AG04450 (cell line): ENCODE results near the gene LBX2. TPM values are rescaled to one million over a fixed set of nuclear protein-coding genes. Genes with fewer than 3 reads are reported as not detected.

ENCODE experiments used
- CTCF ChIA-PET: fragments of 300-600, 350-600 bp; formaldehyde crosslinking; extraction: SDS; loops from one replicate; lab custom pipeline; 2022; ENCODE audit warnings: antibody characterized with exemption, inconsistent platforms; lab: Charles Lee
- POLR2A ChIA-PET: fragments of 350-600 bp; formaldehyde crosslinking; extraction: SDS; loops from one replicate; lab custom pipeline; 2021; ENCODE audit warnings: antibody characterized with exemption, inconsistent platforms; lab: Yijun Ruan, JAX
- DNase-seq: peaks from one replicate; pipeline ENCODE4 v3.0.0-alpha.2; 2011; ENCODE audit warnings: low read depth, low spot score
- H3K27ac ChIP-seq: one replicate; pipeline ENCODE4 v1.5.1; 2012; ENCODE audit warnings: low read depth, low read length, control low read depth
- H3K27me3 ChIP-seq: one replicate; pipeline ENCODE4 v1.6.0; 2012; ENCODE audit warnings: low read length; ENCODE audit not compliant: control insufficient read depth, insufficient read depth
- H3K4me3 ChIP-seq: 2 replicates; pipeline ENCODE4 v1.5.1; 2011; ENCODE audit warnings: mild to moderate bottlenecking, low read depth, low read length, control low read depth
- H3K9me3 ChIP-seq: 2 replicates; pipeline ENCODE4 v1.5.1; 2012; ENCODE audit warnings: low read length; ENCODE audit not compliant: control insufficient read depth, insufficient read depth
- CTCF ChIP-seq: IDR thresholded peaks from 2 replicates; pipeline ENCODE4 v1.5.1; 2011; ENCODE audit warnings: low read depth, low read length, control low read depth, inconsistent platforms
- polyA plus RNA-seq: library from polyadenylated mRNA; depleted of rRNA; stranded (reverse); fragments of >200 nt; gene quantifications from 2 replicates; pipeline ENCODE4 v1.2.3, GENCODE V29; 2011

The LBX2 gene
- polyA plus RNA-seq, 1 experiment = 0.86 TPM

- H3K4me3 ChIP-seq = no peak overlapping the region
- ChIA-PET POLR2A (interaction anchor here (0.7 to 1.2 kb wide), 3 partner anchors 11 to 809 kb away, joined by 3 to 5 read pairs (median 3); no protein-coding TSS in a partner anchor), CTCF (interaction anchor here (1.5 kb wide), 1 partner anchor 76 kb away, joined by 5 read pairs; no protein-coding TSS in a partner anchor)
- H3K9me3 ChIP-seq = no peaks in the 10 kb centered on the region; the same call in 1 of the 2 replicates
- H3K27ac ChIP-seq = no peak overlapping the region
- TF ChIP-seq CTCF = no peak
- peaks cover 40% of the 10 kb centered on the region for H3K27me3 ChIP-seq
- no peak for DNase-seq
These were observed 2.1 kb upstream of the LBX2 start for GRCh38 chr2:74501335-74502071.

- no peak for DNase-seq
- no peak overlapping the region for H3K27ac ChIP-seq
- no peak overlapping the region for H3K4me3 ChIP-seq
- CTCF ChIA-PET = interaction anchor here (1.5 to 1.7 kb wide), 2 partner anchors 77 to 88 kb away, joined by 5 to 7 read pairs; no protein-coding TSS in a partner anchor
- POLR2A ChIA-PET = no interaction called here
- no peaks in the 10 kb centered on the region; the same call in 1 of the 2 replicates for H3K9me3 ChIP-seq
- no peak for TF ChIP-seq CTCF
- peaks cover 40% of the 10 kb centered on the region for H3K27me3 ChIP-seq
These were observed 1.2 kb upstream of the LBX2 start for GRCh38 chr2:74500578-74500946.

GRCh38 chr2:74499940-74500577 is 656 bp upstream of the LBX2 start:
- H3K9me3 ChIP-seq = no peaks in the 10 kb centered on the region; the same call in 1 of the 2 replicates
- no peak for TF ChIP-seq CTCF
- ChIA-PET CTCF (interaction anchor here (1.5 to 1.7 kb wide), 2 partner anchors 77 to 89 kb away, joined by 5 to 7 read pairs; no protein-coding TSS in a partner anchor), POLR2A (no interaction called here)
- no peak overlapping the region for H3K27ac ChIP-seq
- DNase-seq = no peak
- H3K27me3 ChIP-seq = peaks cover 40% of the 10 kb centered on the region
- no peak overlapping the region for H3K4me3 ChIP-seq

GRCh38 chr2:74498500-74499266 is 720 bp downstream of the LBX2 start:
- peaks cover 40% of the 10 kb centered on the region for H3K27me3 ChIP-seq
- no peak for TF ChIP-seq CTCF
- peak overlapping the region; percentile 48 for H3K4me3 ChIP-seq
- DNase-seq = no peak
- ChIA-PET POLR2A (interaction anchor here (1.1 kb wide), 1 partner anchor 31 kb away, joined by 4 read pairs; the partner anchor contains the start of genes AUP1 and HTRA2), CTCF (interaction anchor here (1.7 kb wide), 1 partner anchor 90 kb away, joined by 7 read pairs; no protein-coding TSS in a partner anchor)
- H3K9me3 ChIP-seq = no peaks in the 10 kb centered on the region; the same call in 1 of the 2 replicates
- H3K27ac ChIP-seq = no peak overlapping the region
